GM23248 (cell line): ENCODE data around the gene GPD2. TPM values are rescaled to one million over a fixed set of nuclear protein-coding genes. Genes with fewer than 3 reads are reported as not detected.
"Not testable (repeated sequence)": the region's sequence is repeated elsewhere in the genome, so short reads cannot be mapped to it uniquely, and the experiment has no call there.

ENCODE experiments used
- DNase-seq: peaks from one replicate; pipeline ENCODE4 v3.0.0-alpha.2; 2015
- H2AFZ ChIP-seq: fragments of 200-600 bp; sonication (generic); 2 replicates; pipeline ENCODE4 v1.6.1; 2016; ENCODE audit warnings: antibody characterized with exemption
- H3F3A ChIP-seq: fragments of 200-600 bp; sonication (generic); 2 replicates; pipeline ENCODE4 v1.6.1; 2016; ENCODE audit warnings: mild to moderate bottlenecking, antibody characterized with exemption, mixed run types; ENCODE audit not compliant: insufficient read depth
- H3K27ac ChIP-seq: fragments of 200-600 bp; sonication (generic); 2 replicates; pipeline ENCODE4 v1.5.1; 2016; ENCODE audit warnings: mild to moderate bottlenecking
- H3K27me3 ChIP-seq: fragments of 200-600 bp; sonication (generic); replicated peaks from 2 replicates; pipeline ENCODE4 v1.6.1; 2016; ENCODE audit warnings: mild to moderate bottlenecking; ENCODE audit not compliant: insufficient read depth
- H3K36me3 ChIP-seq: fragments of 200-600 bp; sonication (generic); 2 replicates; pipeline ENCODE4 v1.6.1; 2016; ENCODE audit warnings: low read depth, mild to moderate bottlenecking
- H3K4me1 ChIP-seq: fragments of 200-600 bp; sonication (generic); 2 replicates; pipeline ENCODE4 v1.6.1; 2016; ENCODE audit warnings: mild to moderate bottlenecking; ENCODE audit not compliant: insufficient read depth
- H3K4me2 ChIP-seq: fragments of 200-600 bp; sonication (generic); one replicate; pipeline ENCODE4 v1.6.1; 2016; ENCODE audit warnings: mild to moderate bottlenecking; ENCODE audit not compliant: unreplicated experiment
- H3K4me3 ChIP-seq: fragments of 200-600 bp; sonication (generic); 2 replicates; pipeline ENCODE4 v1.5.1; 2016; ENCODE audit warnings: mild to moderate bottlenecking
- H3K79me2 ChIP-seq: fragments of 200-600 bp; sonication (generic); 2 replicates; pipeline ENCODE4 v1.6.1; 2016; ENCODE audit warnings: mild to moderate bottlenecking; ENCODE audit not compliant: insufficient read depth
- H3K9ac ChIP-seq: fragments of 200-600 bp; sonication (generic); 2 replicates; pipeline ENCODE4 v1.6.1; 2016; ENCODE audit warnings: mild to moderate bottlenecking
- H3K9me2 ChIP-seq: fragments of 200-600 bp; sonication (generic); 2 replicates; pipeline ENCODE4 v1.6.1; 2016; ENCODE audit warnings: mixed run types, mild to moderate bottlenecking, moderate library complexity; ENCODE audit not compliant: insufficient read depth
- H3K9me3 ChIP-seq: fragments of 200-600 bp; sonication (generic); one replicate; pipeline ENCODE4 v1.6.1; 2017; ENCODE audit warnings: low read depth
- H4K20me1 ChIP-seq: fragments of 200-600 bp; sonication (generic); 2 replicates; pipeline ENCODE4 v1.6.0; 2016; ENCODE audit not compliant: insufficient read depth
- EZH2 ChIP-seq: fragments of 200-600 bp; sonication (generic); IDR thresholded peaks from 2 replicates; pipeline ENCODE4 v1.6.1; 2018; ENCODE audit warnings: antibody characterized with exemption, mild to moderate bottlenecking; ENCODE audit not compliant: insufficient read depth, poor library complexity, severe bottlenecking
- EZH2phosphoT487 ChIP-seq: fragments of 200-600 bp; sonication (generic); IDR thresholded peaks from 2 replicates; pipeline ENCODE4 v1.6.1; 2018; ENCODE audit warnings: antibody characterized with exemption, moderate library complexity, mild to moderate bottlenecking, low read depth; ENCODE audit not compliant: insufficient read depth
- whole genome bisulfite sequencing, 2 experiments: methylation state at CpG; one replicate each; pipeline ENCODE4 v1.1.6; 2015 to 2017; ENCODE audit warnings: low lambda C conversion rate in 2 of 2, low coverage in 1 of 2; ENCODE audit errors: missing lambda C conversion rate in 2 of 2; 5-methylcytosine and 5-hydroxymethylcytosine counted together
- in situ Hi-C: fragments of 300-500 bp; cut with MboI; formaldehyde crosslinking; loops from 2 replicates; pipeline ENCODE4 v1.15.0; 2020
- polyA plus RNA-seq: library from polyadenylated mRNA; unstranded; fragments of >200 nt; fragmentation: Nextera tagmentation; extraction: Ambion mirVana; gene quantifications from 2 replicates; pipeline ENCODE4 v1.2.1, GENCODE V29; 2016
- total RNA-seq: library from RNA; depleted of rRNA; stranded (reverse); fragments of >200 nt; shearing (Covaris generic); gene quantifications from 2 replicates; pipeline ENCODE4 v1.2.3, GENCODE V29; 2014

GPD2 gene
- total and polyA plus RNA-seq, 2 experiments from 2014 or later = 16.1 to 37.7 TPM

DNA sequence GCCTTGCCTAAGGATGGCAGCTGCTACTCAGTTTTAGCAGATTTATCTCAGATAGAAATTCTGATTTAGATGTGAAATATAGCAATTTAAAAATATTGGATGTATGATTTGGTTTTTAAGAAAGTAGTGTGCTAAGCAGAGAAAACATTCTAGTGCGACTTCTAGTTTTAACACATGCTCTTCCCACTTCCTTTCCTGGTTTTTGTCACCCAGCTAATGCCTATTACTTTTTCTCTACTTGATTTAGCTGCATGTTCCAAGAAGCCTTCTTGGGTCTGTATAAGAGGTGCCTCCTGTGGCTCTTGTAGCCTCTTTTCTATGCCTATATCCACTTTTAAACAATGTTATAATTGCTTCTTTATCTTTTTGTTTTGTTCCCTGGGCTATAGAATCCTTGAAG is 53.0 kb downstream of the GPD2 start:
- in situ Hi-C loops = no loop called here
- H3K4me3 ChIP-seq = no peak overlapping the region
- no peak overlapping the region for H2AFZ ChIP-seq
- WGBS, 2 experiments = 100% methylated on average over 1 of the region's 1 CpG
- peaks cover 91% of the 10 kb centered on the region for H3K79me2 ChIP-seq
- no peak overlapping the region for H3K4me2 ChIP-seq
- H3F3A ChIP-seq = no peaks in the 10 kb centered on the region
- no peaks in the 10 kb centered on the region for H3K36me3 ChIP-seq
- H3K9me3 ChIP-seq = no peaks in the 10 kb centered on the region
- no peak for DNase-seq
- H3K27ac ChIP-seq = no peak overlapping the region
- no peaks in the 10 kb centered on the region for H3K9me2 ChIP-seq
- no peak for TF ChIP-seq EZH2
- no peak for TF ChIP-seq EZH2phosphoT487
- H3K27me3 ChIP-seq = no peaks in the 10 kb centered on the region
- no peak overlapping the region for H3K9ac ChIP-seq
- H3K4me1 ChIP-seq = peaks cover 4% of the 10 kb centered on the region; the same call in 1 of the 2 replicates
- H4K20me1 ChIP-seq = no peaks in the 10 kb centered on the region

DNA sequence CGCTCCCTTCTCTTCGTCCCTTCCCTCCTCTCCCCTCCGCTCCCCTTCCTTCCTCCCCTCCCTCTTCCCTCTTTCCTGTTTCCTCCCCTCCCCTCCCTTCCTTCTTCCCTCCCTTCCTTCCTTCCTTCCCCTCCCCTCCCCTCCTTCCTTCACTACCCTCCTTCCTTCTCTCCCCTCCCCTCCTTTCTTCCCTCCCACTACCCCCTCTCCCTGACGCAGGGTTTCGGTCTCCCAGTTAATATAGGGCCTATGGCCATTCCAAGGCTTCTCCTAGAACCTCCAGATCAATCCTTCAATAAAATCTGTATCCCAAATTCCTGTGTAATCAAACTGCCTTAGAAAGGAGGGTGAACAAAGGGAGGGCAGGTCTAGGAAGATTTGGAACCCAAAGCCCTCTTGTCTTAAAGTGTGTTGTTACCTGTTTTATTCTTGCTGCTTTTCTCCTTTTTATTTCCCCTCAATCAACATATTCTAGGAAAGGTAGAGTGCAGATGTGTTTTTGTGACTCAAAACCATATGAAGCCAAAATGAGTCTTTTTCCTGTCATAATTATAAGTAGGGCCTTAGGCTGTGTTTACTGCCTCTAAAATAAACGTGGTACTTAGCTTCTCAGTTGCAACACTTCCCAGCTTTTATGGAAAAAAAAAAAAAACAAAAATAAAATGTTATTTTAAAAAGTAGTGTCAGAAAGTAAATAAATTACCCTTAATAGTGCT is 53.7 kb downstream of the GPD2 start:
- H3K27me3 ChIP-seq = no peaks in the 10 kb centered on the region
- no peak overlapping the region for H3K9ac ChIP-seq
- DNase-seq = peak; percentile 34
- no peak overlapping the region for H3K4me2 ChIP-seq
- TF ChIP-seq EZH2phosphoT487 = no peak
- no peak for TF ChIP-seq EZH2
- H3K4me1 ChIP-seq = peaks cover 4% of the 10 kb centered on the region; the same call in 1 of the 2 replicates
- 70 to 81% methylated on average over 5 of the region's 6 CpGs for WGBS, 2 experiments
- H3F3A ChIP-seq = no peaks in the 10 kb centered on the region
- H3K9me2 ChIP-seq = no peaks in the 10 kb centered on the region
- H4K20me1 ChIP-seq = no peaks in the 10 kb centered on the region
- no peak overlapping the region for H2AFZ ChIP-seq
- H3K27ac ChIP-seq = no peak overlapping the region
- H3K9me3 ChIP-seq = no peaks in the 10 kb centered on the region
- peaks cover 87% of the 10 kb centered on the region for H3K79me2 ChIP-seq
- in situ Hi-C loops = no loop called here
- H3K36me3 ChIP-seq = no peaks in the 10 kb centered on the region
- H3K4me3 ChIP-seq = no peak overlapping the region

DNA sequence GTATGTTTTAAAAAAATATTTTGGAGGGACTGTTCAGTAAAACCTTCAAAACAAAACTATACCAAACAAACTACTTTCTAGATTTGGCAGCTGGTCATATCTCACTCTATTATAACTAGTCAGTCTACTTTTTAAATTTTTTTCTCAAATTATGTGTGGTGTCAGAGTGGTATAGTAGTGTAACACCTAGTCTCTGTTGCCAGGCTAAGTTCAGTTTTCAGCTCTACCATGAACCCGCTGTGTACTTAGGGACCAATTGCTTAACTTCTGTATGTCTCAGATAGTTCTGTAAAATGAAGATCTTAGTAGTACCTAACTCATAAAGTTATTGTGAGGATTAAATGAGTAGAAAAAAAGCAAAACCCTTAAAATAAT is 54.3 kb downstream of the GPD2 start:
- no peak for DNase-seq
- H3K79me2 ChIP-seq = peaks cover 81% of the 10 kb centered on the region
- in situ Hi-C loops = no loop called here
- no peak overlapping the region for H2AFZ ChIP-seq
- no peaks in the 10 kb centered on the region for H3K36me3 ChIP-seq
- H3K9me3 ChIP-seq = no peaks in the 10 kb centered on the region
- TF ChIP-seq EZH2 (no peak), EZH2phosphoT487 (no peak)
- H3K27me3 ChIP-seq = no peaks in the 10 kb centered on the region
- H3K4me3 ChIP-seq = no peak overlapping the region
- H3K9me2 ChIP-seq = no peaks in the 10 kb centered on the region
- no peak overlapping the region for H3K27ac ChIP-seq
- no peaks in the 10 kb centered on the region for H4K20me1 ChIP-seq
- no peak overlapping the region for H3K9ac ChIP-seq
- 97 to 100% methylated on average over 1 of the region's 1 CpG for WGBS, 2 experiments
- H3F3A ChIP-seq = no peaks in the 10 kb centered on the region
- peaks cover 4% of the 10 kb centered on the region; the same call in 1 of the 2 replicates for H3K4me1 ChIP-seq
- H3K4me2 ChIP-seq = no peak overlapping the region

DNA sequence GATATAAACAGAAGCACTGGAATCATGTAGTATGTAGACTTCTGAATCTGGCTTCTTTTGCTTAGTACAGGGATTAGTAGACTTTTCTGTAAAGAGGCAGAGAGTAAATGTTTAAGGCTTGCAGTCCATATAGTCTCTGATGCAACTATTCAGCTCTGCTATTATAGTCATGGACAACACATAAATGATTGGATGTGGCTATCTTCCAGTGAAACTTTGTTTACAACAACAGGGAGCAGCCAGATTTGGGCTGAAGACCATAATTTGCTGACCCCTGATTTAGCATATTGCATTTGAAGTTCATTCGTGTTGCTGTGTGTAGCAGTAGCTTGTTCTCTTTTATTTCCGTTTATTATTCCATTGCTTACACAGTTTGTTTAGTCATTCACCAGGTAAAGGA is 55.0 kb downstream of the GPD2 start:
- Histone ChIP-seq H3K9me3 (no peaks in the 10 kb centered on the region), H3F3A (no peaks in the 10 kb centered on the region), H3K9me2 (no peaks in the 10 kb centered on the region), H4K20me1 (no peaks in the 10 kb centered on the region), H3K4me3 (no peak overlapping the region), H2AFZ (no peak overlapping the region), H3K79me2 (peaks cover 74% of the 10 kb centered on the region), H3K36me3 (no peaks in the 10 kb centered on the region), H3K27ac (no peak overlapping the region), H3K9ac (no peak overlapping the region), H3K4me2 (no peak overlapping the region), H3K4me1 (peaks cover 3% of the 10 kb centered on the region; the same call in 1 of the 2 replicates), H3K27me3 (no peaks in the 10 kb centered on the region)
- in situ Hi-C loops = no loop called here
- WGBS, 2 experiments = 96 to 100% methylated on average over 2 of the region's 2 CpGs
- no peak for DNase-seq
- TF ChIP-seq EZH2phosphoT487 (no peak), EZH2 (no peak)

DNA sequence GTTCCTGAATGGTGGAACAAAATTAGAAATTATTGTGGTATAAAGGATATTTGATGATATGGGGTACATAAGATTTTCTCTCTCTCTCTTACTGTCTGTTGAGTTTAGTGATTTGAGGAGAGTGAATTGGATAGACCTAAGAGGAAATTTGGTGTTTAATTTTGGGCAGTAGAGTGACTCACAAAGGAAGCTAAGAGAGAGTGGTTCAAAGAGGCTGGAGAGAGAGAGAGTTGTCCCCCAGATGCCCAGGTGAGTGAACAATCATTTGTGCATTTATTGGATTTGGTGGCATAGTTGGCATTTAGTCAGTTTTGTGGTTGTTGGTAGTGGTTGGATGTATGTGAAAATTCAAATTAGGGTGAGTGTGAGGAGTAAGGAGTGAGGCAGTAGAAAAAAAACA is 56.8 kb downstream of the GPD2 start:
- Histone ChIP-seq H3K79me2 (peaks cover 59% of the 10 kb centered on the region), H4K20me1 (no peaks in the 10 kb centered on the region), H3K9ac (no peak overlapping the region), H3K27ac (no peak overlapping the region), H3F3A (no peaks in the 10 kb centered on the region), H3K9me2 (no peaks in the 10 kb centered on the region), H2AFZ (no peak overlapping the region), H3K4me2 (no peak overlapping the region), H3K4me1 (no peaks in the 10 kb centered on the region), H3K9me3 (no peaks in the 10 kb centered on the region), H3K4me3 (no peak overlapping the region), H3K36me3 (no peaks in the 10 kb centered on the region), H3K27me3 (no peaks in the 10 kb centered on the region)
- no peak for DNase-seq
- in situ Hi-C loops = no loop called here
- TF ChIP-seq EZH2 = no peak
- TF ChIP-seq EZH2phosphoT487 = no peak

DNA sequence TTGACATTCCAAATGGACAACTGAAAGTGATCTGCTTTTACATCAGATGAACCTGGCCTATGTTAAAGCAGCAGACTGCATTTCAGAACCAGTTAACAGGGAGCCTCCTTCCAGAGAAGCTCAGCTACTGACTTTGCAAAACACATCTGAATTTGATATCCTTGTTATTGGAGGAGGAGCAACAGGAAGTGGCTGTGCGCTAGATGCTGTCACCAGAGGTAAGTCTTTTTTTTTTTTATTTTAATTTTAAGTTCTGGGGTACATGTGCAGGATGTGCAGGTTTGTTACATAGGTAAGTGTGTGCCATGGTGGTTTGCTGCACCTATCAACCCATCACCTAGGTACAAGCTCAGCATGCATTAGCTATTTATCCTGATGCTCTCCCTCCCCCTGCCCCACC is 59.8 kb downstream of the GPD2 start:
- H4K20me1 ChIP-seq, in situ Hi-C loops, H3K27ac ChIP-seq, H3K36me3 ChIP-seq, H3K9me3 ChIP-seq, H3K9me2 ChIP-seq, H3K4me1 ChIP-seq, H3F3A ChIP-seq, H3K9ac ChIP-seq, H3K4me2 ChIP-seq, H3K4me3 ChIP-seq, DNase-seq, H3K27me3 ChIP-seq, H2AFZ ChIP-seq: not testable (repeated sequence)
- 71 to 75% methylated on average over 1 of the region's 1 CpG for WGBS, 2 experiments
- peaks cover 34% of the 10 kb centered on the region for H3K79me2 ChIP-seq
